ENCODE results near the gene STN1.

GRCh38 chr10:103923502-103923901 lies 5.5 kb upstream of the STN1 start:
- TF ChIP-seq CTCF (IDR thresholded peaks at IDR 0.05), result no peak
- no peak for TF ChIP-seq POLR2A (IDR thresholded peaks at IDR 0.05)

Data from Peyer's patch (tissue), 4 donors.